Measurements from ENCODE around the gene KPNB1.

DNA sequence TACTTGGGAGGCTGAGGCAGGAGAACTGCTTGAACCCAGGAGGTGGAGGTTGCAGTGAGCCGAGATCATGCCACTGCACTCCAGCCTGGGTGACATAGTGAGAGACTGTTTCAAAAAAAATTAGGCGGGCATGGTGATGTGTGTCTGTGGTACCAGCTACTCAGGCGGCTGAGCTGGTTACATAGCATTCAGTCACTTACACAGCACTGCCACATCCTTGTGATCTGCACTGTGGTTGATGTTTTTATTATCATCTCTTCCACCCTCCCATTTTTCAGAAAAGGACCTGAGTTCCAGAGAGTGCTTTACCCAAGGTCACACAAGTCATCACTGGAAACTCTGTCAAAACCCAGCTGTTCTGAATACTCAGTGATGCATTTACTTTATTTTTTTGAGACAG lies 14.8 kb upstream of the KPNB1 start:
- TF ChIP-seq POLR2A (IDR thresholded peaks at IDR 0.05; ENCODE audit: low read depth, low read length) (no peak), RAD21 (IDR thresholded peaks at IDR 0.05; ENCODE audit: low read length) (no peak), FOS (IDR thresholded peaks at IDR 0.05; ENCODE audit: low read depth, low read length) (no peak), SMC3 (IDR thresholded peaks at IDR 0.05; ENCODE audit: low read depth, low read length) (no peak), RFX5 (IDR thresholded peaks at IDR 0.05; ENCODE audit: low read depth, low read length) (no peak), NFE2L2 (IDR thresholded peaks at IDR 0.05; ENCODE audit: low read depth, low read length) (no peak), CHD1 (IDR thresholded peaks at IDR 0.05; ENCODE audit: low read depth, low read length) (no peak), CEBPB (IDR thresholded peaks at IDR 0.05; ENCODE audit: low read depth, low read length) (no peak), MAFK (IDR thresholded peaks at IDR 0.05; ENCODE audit: low read depth, low read length) (no peak)
- TF ChIP-seq, protein P1, sequence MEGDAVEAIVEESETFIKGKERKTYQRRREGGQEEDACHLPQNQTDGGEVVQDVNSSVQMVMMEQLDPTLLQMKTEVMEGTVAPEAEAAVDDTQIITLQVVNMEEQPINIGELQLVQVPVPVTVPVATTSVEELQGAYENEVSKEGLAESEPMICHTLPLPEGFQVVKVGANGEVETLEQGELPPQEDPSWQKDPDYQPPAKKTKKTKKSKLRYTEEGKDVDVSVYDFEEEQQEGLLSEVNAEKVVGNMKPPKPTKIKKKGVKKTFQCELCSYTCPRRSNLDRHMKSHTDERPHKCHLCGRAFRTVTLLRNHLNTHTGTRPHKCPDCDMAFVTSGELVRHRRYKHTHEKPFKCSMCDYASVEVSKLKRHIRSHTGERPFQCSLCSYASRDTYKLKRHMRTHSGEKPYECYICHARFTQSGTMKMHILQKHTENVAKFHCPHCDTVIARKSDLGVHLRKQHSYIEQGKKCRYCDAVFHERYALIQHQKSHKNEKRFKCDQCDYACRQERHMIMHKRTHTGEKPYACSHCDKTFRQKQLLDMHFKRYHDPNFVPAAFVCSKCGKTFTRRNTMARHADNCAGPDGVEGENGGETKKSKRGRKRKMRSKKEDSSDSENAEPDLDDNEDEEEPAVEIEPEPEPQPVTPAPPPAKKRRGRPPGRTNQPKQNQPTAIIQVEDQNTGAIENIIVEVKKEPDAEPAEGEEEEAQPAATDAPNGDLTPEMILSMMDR (conservative IDR thresholded peaks at IDR 0.05; ENCODE audit: low read depth, low read length), result no peak
- TF ChIP-seq, protein P2, sequence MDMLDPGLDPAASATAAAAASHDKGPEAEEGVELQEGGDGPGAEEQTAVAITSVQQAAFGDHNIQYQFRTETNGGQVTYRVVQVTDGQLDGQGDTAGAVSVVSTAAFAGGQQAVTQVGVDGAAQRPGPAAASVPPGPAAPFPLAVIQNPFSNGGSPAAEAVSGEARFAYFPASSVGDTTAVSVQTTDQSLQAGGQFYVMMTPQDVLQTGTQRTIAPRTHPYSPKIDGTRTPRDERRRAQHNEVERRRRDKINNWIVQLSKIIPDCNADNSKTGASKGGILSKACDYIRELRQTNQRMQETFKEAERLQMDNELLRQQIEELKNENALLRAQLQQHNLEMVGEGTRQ (IDR thresholded peaks at IDR 0.05; ENCODE audit: low read depth, low read length), result no peak
- TF ChIP-seq, protein P3, sequence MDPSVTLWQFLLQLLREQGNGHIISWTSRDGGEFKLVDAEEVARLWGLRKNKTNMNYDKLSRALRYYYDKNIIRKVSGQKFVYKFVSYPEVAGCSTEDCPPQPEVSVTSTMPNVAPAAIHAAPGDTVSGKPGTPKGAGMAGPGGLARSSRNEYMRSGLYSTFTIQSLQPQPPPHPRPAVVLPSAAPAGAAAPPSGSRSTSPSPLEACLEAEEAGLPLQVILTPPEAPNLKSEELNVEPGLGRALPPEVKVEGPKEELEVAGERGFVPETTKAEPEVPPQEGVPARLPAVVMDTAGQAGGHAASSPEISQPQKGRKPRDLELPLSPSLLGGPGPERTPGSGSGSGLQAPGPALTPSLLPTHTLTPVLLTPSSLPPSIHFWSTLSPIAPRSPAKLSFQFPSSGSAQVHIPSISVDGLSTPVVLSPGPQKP (IDR thresholded peaks at IDR 0.05; ENCODE audit: borderline replicate concordance, low read depth, low read length), result no peak

Data from IMR-90 (cell line).